Testis (tissue), 3 donors: ENCODE data around the gene RP2. TPM values are rescaled to one million over a fixed set of nuclear protein-coding genes. Genes with fewer than 3 reads are reported as not detected.

Experiments
- DNase-seq: peaks from one replicate; pipeline ENCODE4 v3.0.0-alpha.2; 2019
- H3K27ac ChIP-seq, 2 donors: fragments of 200-600 bp; sonication (generic); one replicate each; pipeline ENCODE4 v1.5.1; 2019
- H3K27me3 ChIP-seq: fragments of 200-600 bp; sonication (generic); one replicate; pipeline ENCODE4 v1.5.1; 2019
- H3K36me3 ChIP-seq: fragments of 200-600 bp; sonication (generic); one replicate; pipeline ENCODE4 v1.5.1; 2017; ENCODE audit warnings: low read depth; ENCODE audit errors: missing control alignments
- H3K4me1 ChIP-seq: fragments of 200-600 bp; sonication (generic); one replicate; pipeline ENCODE4 v1.5.1; 2019
- H3K4me3 ChIP-seq, 2 donors: fragments of 200-600 bp; sonication (generic); one replicate each; pipeline ENCODE4 v1.5.1; 2017 to 2019
- H3K9me3 ChIP-seq: fragments of 200-600 bp; sonication (generic); one replicate; pipeline ENCODE4 v1.5.1; 2017
- CTCF ChIP-seq, 3 experiments: fragments of 450-650 bp in 2 of 3; fragments of 200-600 bp in 1 of 3; sonication (generic) in 1 of 3; IDR thresholded peaks; one replicate each; pipeline ENCODE4 v1.5.1; 2016 to 2019; ENCODE audit warnings: antibody characterized with exemption in 3 of 3, mild to moderate bottlenecking in 2 of 3, moderate library complexity in 1 of 3
- POLR2A ChIP-seq: fragments of 450-650 bp; IDR thresholded peaks from one replicate; pipeline ENCODE4 v1.6.1; 2017; ENCODE audit warnings: antibody characterized with exemption, mild to moderate bottlenecking, moderate library complexity
- WGBS, 2 donors: methylation state at CpG; one replicate each; pipeline ENCODE4 v1.1.5; 2018; 5-methylcytosine and 5-hydroxymethylcytosine counted together
- intact Hi-C: fragments of 100-400 bp; cut with DNase I; formaldehyde crosslinking; loops from one replicate; pipeline ENCODE4 v1.15.1; 2023; ENCODE audit warnings: low total_unique reads
- polyA plus RNA-seq: library from polyadenylated mRNA; stranded (reverse); fragments of 350-450 nt; fragmentation: Illumina TruSeq; extraction: RNeasy Lipid Tissue Mini Kit (QIAGEN cat#74804); gene quantifications from one replicate; pipeline ENCODE4 v1.2.3, GENCODE V29; 2014; ENCODE audit warnings: low read depth, low replicate concordance; ENCODE audit not compliant: insufficient read depth
- total RNA-seq, 2 donors: library from RNA; depleted of rRNA; stranded (reverse); fragments of >200 nt; gene quantifications; one replicate each; pipeline ENCODE4 v1.2.3, GENCODE V29; 2016

The RP2 gene
- total and polyA plus RNA-seq, 3 donors from 2014 or later: 6.1 to 7.8 (median 6.6) TPM

GRCh38 chrX:46929439-46930261 lies 92.8 kb downstream of the RP2 start:
- Histone ChIP-seq H3K27me3 (no peaks in the 10 kb centered on the region), H3K36me3 (no peaks in the 10 kb centered on the region), H3K9me3 (no peaks in the 10 kb centered on the region), H3K4me3 (no peak overlapping the region), H3K27ac (no peak overlapping the region), H3K4me1 (no peaks in the 10 kb centered on the region)
- 82 to 93% methylated on average over 3 of the region's 3 CpGs for WGBS, 2 donors
- TF ChIP-seq CTCF (IDR thresholded peaks at IDR 0.05) (no peak), POLR2A (no peak)
- no peak for DNase-seq
- intact Hi-C loops: no loop called here

Other genes with a start within 250 kb of the RP2 start
- gene SLC9A7, start 77.9 kb upstream of the RP2 start, total RNA-seq: 1 to 10 TPM; 7.4 to 8.1 TPM
- gene SLC9A7, start 77.9 kb upstream of the RP2 start, polyA plus RNA-seq: 2.6 TPM
- gene JADE3, start 75.4 kb downstream of the RP2 start, total RNA-seq: 10 to 100 TPM; 22.9 to 33.1 TPM
- 23.0 TPM for gene JADE3, start 75.4 kb downstream of the RP2 start, polyA plus RNA-seq
- 10 to 100 TPM in 1 of 2 donors, 1 to 10 TPM in 1; 8.1 to 10.6 TPM for gene RGN, start 241.4 kb downstream of the RP2 start, total RNA-seq
- 6.5 TPM for gene RGN, start 241.4 kb downstream of the RP2 start, polyA plus RNA-seq